Measurements from ENCODE around the gene RAB6D.
"Not testable (repeated sequence)": the region's sequence is repeated elsewhere in the genome, so short reads cannot be mapped to it uniquely, and the experiment has no call there.

RAB6D gene

GRCh38 chr2:131366643-131367042 is 2.7 kb upstream of the RAB6D start:
- DNase-seq (ENCODE audit: low spot score) = no peak

GRCh38 chr2:131365452-131365851 is 1.5 kb upstream of the RAB6D start:
- no peak for DNase-seq (ENCODE audit: low spot score)

GRCh38 chr2:131363213-131363612 is 755 bp downstream of the RAB6D start:
- not testable (repeated sequence) for DNase-seq (ENCODE audit: low spot score)

- DNase-seq (ENCODE audit: low spot score) = not testable (repeated sequence)
These were observed 2.2 kb downstream of the RAB6D start for GRCh38 chr2:131361773-131362172.

- not testable (repeated sequence) for DNase-seq (ENCODE audit: low spot score)
These were observed 10.7 kb downstream of the RAB6D start for GRCh38 chr2:131353167-131353697.

GRCh38 chr2:131349021-131349420 is 14.9 kb downstream of the RAB6D start:
- DNase-seq (ENCODE audit: low spot score) = no peak

GRCh38 chr2:131347035-131347434 is 16.9 kb downstream of the RAB6D start:
- DNase-seq (ENCODE audit: low spot score) = not testable (repeated sequence)

GRCh38 chr2:131339307-131339706 is 24.7 kb downstream of the RAB6D start:
- not testable (repeated sequence) for DNase-seq (ENCODE audit: low spot score)

- not testable (repeated sequence) for DNase-seq (ENCODE audit: low spot score)
These were observed 28.6 kb downstream of the RAB6D start for GRCh38 chr2:131335319-131335718.

- DNase-seq (ENCODE audit: low spot score) = not testable (repeated sequence)
These were observed 31.3 kb downstream of the RAB6D start for GRCh38 chr2:131332709-131333108.

- not testable (repeated sequence) for DNase-seq (ENCODE audit: low spot score)
These were observed 33.0 kb downstream of the RAB6D start for GRCh38 chr2:131331000-131331399.

- DNase-seq (ENCODE audit: low spot score) = no peak
These were observed 41.8 kb downstream of the RAB6D start for GRCh38 chr2:131322209-131322608.

- DNase-seq (ENCODE audit: low spot score) = not testable (repeated sequence)
These were observed 42.6 kb downstream of the RAB6D start for GRCh38 chr2:131321344-131321743.

- DNase-seq (ENCODE audit: low spot score) = not testable (repeated sequence)
These were observed 53.0 kb downstream of the RAB6D start for GRCh38 chr2:131311001-131311400.

Data from left forelimb (tissue), 1 donor.